Cardiac septum (tissue), 1 donor: ENCODE results near the gene ZNF543. TPM values are rescaled to one million over a fixed set of nuclear protein-coding genes. Genes with fewer than 3 reads are reported as not detected.

Source experiments
- DNase-seq: peaks from one replicate; pipeline ENCODE4 v3.0.0-alpha.2; 2020; ENCODE audit warnings: low spot score
- intact Hi-C: fragments of 100-400 bp; cut with DNase I; formaldehyde crosslinking; loops from one replicate; pipeline ENCODE4 v1.14.0; 2022
- total RNA-seq: library from RNA; stranded (reverse); fragmentation: NEBNext Ultra II Directional; extraction: Animal tissue kit (Norgen Biotek cat#: 25700); gene quantifications from one replicate; pipeline ENCODE4 v1.2.1, GENCODE V29; 2021
- donor health status: DM: no; HTN: no; CAD: no.

Gene ZNF543
- total RNA-seq, 1 donor from 2014 or later = 6.1 TPM

DNA sequence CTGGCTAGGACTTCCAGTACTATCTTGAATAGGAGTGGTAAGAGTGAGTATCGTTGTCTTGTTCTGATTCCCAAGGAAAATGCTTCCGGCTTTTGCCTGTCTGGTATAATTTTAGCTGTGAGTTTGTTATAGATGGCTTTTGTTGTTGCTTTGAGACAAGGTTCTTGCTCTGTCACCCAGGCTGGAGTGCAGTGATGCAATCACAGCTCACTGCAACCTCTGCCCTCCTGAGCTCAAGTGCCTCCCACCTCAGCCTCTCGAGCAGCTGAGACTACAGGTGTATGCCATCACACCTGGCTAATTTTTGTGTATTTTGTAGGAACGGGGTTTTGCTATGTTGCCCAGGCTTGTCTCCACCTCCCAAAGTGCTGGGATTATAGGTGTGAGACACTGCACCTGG lies 6.1 kb upstream of the ZNF543 start:
- DNase-seq = no peak
- intact Hi-C loops = no loop called here

- no peak for DNase-seq
- intact Hi-C loops = no loop called here
Measured at GRCh38 chr19:57317503-57317902, 2.8 kb upstream of the ZNF543 start.

- DNase-seq = no peak
- intact Hi-C loops = loop anchor here (5.0 kb wide), 1 partner anchor 42 kb away; the partner anchor contains the start of genes TRAPPC2B and ZNF547
Measured at GRCh38 chr19:57319869-57320179, 448 bp upstream of the ZNF543 start.

GRCh38 chr19:57321116-57321515 lies 844 bp downstream of the ZNF543 start:
- intact Hi-C loops = loop anchor here (5.0 kb wide), 1 partner anchor 41 kb away; the partner anchor contains the start of genes TRAPPC2B and ZNF547
- no peak for DNase-seq

GRCh38 chr19:57321751-57322150 lies 1.5 kb downstream of the ZNF543 start:
- intact Hi-C loops = loop anchor here (5.0 kb wide), 1 partner anchor 41 kb away; the partner anchor contains the start of genes TRAPPC2B and ZNF547
- no peak for DNase-seq

GRCh38 chr19:57324992-57325391 lies 4.7 kb downstream of the ZNF543 start:
- intact Hi-C loops = loop anchor here (5.0 kb wide), 1 partner anchor 37 kb away; the partner anchor contains the start of genes TRAPPC2B and ZNF547
- no peak for DNase-seq

GRCh38 chr19:57327993-57328392 lies 7.7 kb downstream of the ZNF543 start:
- no peak for DNase-seq
- intact Hi-C loops = no loop called here

DNA sequence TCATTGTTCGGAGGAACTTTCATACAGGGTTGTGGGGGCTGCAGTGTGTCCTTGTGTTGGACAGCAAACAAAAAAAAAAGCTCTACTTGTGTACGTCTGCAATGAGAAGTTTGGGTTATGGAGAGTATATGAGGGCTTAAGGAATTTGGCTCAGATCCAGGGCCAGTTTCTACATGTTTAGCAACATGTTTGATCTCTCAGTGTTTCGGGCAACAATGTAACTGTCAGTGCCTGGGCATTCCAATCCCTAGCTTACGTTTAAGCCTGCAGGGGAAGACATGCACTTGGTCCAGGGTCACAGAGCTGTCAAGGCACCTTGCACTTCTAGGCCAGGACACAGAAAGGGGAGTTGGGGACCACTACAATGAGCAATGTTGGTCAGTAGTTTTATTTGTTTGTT lies 13.9 kb downstream of the ZNF543 start:
- intact Hi-C loops = no loop called here
- DNase-seq = no peak

- no peak for DNase-seq
Measured at GRCh38 chr19:57338877-57339276, 18.6 kb downstream of the ZNF543 start.

GRCh38 chr19:57342582-57342981 lies 22.3 kb downstream of the ZNF543 start:
- intact Hi-C loops = no loop called here
- DNase-seq = no peak

More at GRCh38 chr19:57338877-57339276, 18.6 kb downstream of the ZNF543 start:
- intact Hi-C loops = no loop called here

DNA sequence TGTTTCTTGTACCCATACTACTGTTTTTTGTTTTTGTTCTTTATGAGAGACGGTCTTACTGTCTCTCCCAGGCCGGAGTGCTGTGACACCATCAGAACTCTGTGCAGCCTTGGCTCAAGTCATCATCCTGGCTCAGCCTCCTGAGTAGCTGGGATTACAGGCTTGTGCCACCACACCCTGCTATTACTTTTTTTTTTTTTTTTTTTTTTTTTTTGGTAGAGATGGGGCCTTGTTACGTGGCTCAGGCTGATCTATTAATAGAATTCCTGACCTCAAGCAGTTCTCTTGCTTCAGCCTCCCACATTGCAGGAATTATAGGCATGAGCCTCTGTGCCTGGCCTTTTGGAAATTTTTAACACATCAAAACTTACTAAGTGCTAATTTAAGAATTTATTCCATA lies 27.9 kb downstream of the ZNF543 start:
- no peak for DNase-seq
- intact Hi-C loops = no loop called here

- intact Hi-C loops = loop anchor here (2.0 to 5.0 kb wide), 2 partner anchors 41 to 70 kb away; partner anchors contain the start of gene ZNF460
Measured at GRCh38 chr19:57350877-57351805, 30.9 kb downstream of the ZNF543 start, which contains the start of gene ZNF304. Gene ZNF304 (plus strand): TSS chr19:57351271. CDS start chr19:57351665, 394 bp downstream.

GRCh38 chr19:57351867-57352266 lies 31.6 kb downstream of the ZNF543 start:
- intact Hi-C loops = loop anchor here (2.0 to 5.0 kb wide), 2 partner anchors 40 to 71 kb away; partner anchors contain the start of gene ZNF460
- DNase-seq = no peak

More at GRCh38 chr19:57350877-57351805, 30.9 kb downstream of the ZNF543 start, which contains the start of gene ZNF304:
- DNase-seq = peak; percentile 96

- intact Hi-C loops = no loop called here
Measured at GRCh38 chr19:57355916-57356315, 35.6 kb downstream of the ZNF543 start.

GRCh38 chr19:57357406-57357805 lies 37.1 kb downstream of the ZNF543 start:
- no peak for DNase-seq
- intact Hi-C loops = no loop called here

More at GRCh38 chr19:57355916-57356315, 35.6 kb downstream of the ZNF543 start:
- no peak for DNase-seq

DNA sequence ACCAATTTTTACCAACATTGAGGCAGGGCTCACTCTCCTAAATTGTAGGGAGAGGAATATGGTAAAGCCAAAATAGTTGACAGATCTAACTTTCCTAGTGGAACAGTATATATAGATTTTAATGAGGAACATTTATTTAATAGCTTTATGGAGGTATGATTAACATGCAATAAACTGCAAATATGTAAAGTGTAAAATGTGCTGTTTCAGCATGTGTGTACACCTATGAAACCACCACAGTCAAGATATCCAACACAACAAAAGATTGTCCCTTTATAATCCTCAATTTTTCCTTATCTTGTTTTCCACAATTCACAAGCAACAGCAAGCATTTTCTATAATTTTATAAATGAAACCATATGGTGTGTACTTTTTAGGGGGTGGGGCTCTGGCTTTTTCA lies 39.0 kb downstream of the ZNF543 start:
- intact Hi-C loops = no loop called here
- DNase-seq = no peak

DNA sequence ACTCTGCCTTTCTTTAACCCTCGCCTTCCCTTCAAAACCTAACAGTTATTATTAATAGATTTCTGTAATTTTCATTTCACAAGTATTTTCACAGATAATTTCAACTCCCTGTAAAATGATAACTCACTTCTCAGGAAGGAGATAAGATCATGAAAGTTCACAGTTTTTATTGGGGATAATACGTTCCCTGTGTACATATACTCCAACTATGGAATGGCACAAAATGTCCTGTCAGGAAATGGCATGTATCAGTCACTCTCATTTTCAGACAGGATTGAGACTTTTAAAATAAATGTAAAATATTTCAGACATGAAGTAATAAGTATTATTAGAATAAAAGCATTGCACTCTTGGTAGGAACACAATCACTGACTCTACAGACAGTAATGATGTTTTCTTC lies 42.1 kb downstream of the ZNF543 start:
- intact Hi-C loops = loop anchor here (2.0 to 5.0 kb wide), 2 partner anchors 26 to 40 kb away; partner anchors contain the start of genes ZNF543 and ZNF548
- no peak for DNase-seq

DNA sequence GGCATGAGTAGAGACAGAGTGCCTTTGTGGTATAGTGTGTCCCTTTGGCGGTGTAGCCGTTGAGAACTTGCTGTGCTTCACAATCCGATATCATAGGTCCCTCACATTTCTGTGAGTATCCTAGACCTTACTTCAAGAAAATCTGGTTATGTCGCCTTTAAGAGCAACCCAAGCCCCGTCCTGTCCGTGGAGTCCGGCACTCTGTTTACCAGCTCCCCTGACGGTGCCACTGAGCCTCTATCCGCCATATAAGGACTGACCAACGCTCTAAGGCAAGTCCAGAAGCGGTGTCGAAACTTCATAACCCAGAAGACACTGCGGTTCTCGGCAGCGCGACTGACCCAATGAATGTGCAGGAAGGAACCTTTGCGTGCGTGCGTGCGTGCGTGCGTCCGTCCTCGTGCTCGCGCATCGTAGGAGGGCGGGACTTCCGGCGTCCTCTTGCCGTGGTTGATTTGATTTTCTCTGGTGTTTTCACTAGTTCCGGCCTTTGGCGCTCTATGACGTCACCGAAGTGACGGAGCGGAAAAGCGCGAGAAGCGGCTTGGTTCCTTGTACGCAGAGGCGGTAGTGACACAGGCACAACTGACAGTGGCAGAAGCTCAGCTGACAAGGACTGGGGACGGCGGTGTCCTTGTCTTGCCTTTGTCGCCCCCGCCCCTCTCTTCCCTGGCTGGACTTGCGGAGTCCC lies 42.9 kb downstream of the ZNF543 start, which contains the start of the genes TRAPPC2B and ZNF547:
Gene TRAPPC2B, plus strand, starts transcription at position 555 of the 691 bp plus-strand sequence. CDS start 1,283 bp downstream, outside the sequence.
Gene ZNF547, plus strand, starts transcription at position 555 of the 691 bp plus-strand sequence. CDS start 5,005 bp downstream, outside the sequence.
- peak; percentile 99 for DNase-seq
- intact Hi-C loops = loop anchor here (1.0 to 5.0 kb wide), 3 partner anchors 26 to 83 kb away; partner anchors contain the start of genes ZNF460, ZNF543 and ZNF548

- DNase-seq = no peak
- intact Hi-C loops = loop anchor here (1.0 to 5.0 kb wide), 3 partner anchors 25 to 83 kb away; partner anchors contain the start of genes ZNF460, ZNF543 and ZNF548
Measured at GRCh38 chr19:57363688-57364181, 43.5 kb downstream of the ZNF543 start.
